ENCODE results near the gene NEK6.

NEK6 gene

GRCh38 chr9:124228516-124228915 is 29.2 kb upstream of the NEK6 start:
- no peaks in the 10 kb centered on the region for H3K4me1 ChIP-seq (ENCODE audit: control insufficient read depth in 1 of 2, insufficient read depth in 2 of 2, low read length in 2 of 2)

GRCh38 chr9:124231095-124231737 is 26.5 kb upstream of the NEK6 start:
- H2BK12ac ChIP-seq (ENCODE audit: low read length) = no peak overlapping the region
- no peaks in the 10 kb centered on the region for H3K4me1 ChIP-seq (ENCODE audit: control insufficient read depth in 1 of 2, insufficient read depth in 2 of 2, low read length in 2 of 2)
- H4K8ac ChIP-seq (ENCODE audit: low read depth, low read length) = no peak overlapping the region
- H2AK5ac ChIP-seq (ENCODE audit: low read length) = no peak overlapping the region
- H3K4me3 ChIP-seq (ENCODE audit: low read depth, low read length) = no peak overlapping the region
- H3K79me1 ChIP-seq (ENCODE audit: low read length) = no peaks in the 10 kb centered on the region
- H2AFZ ChIP-seq (ENCODE audit: insufficient read depth, low read length, poor library complexity) = no peak overlapping the region
- H3K23ac ChIP-seq (ENCODE audit: low read length) = no peak overlapping the region
- H3K27ac ChIP-seq (ENCODE audit: low read depth, low read length) = no peak overlapping the region
- H2BK120ac ChIP-seq (ENCODE audit: insufficient read depth, low read length, poor library complexity) = no peak overlapping the region
- no peak overlapping the region for H4K91ac ChIP-seq (ENCODE audit: low read depth, low read length)
- no peak overlapping the region for H3K18ac ChIP-seq (ENCODE audit: low read length)
- H3K79me2 ChIP-seq (ENCODE audit: control insufficient read depth, insufficient read depth, low read length, poor library complexity) = no peaks in the 10 kb centered on the region
- H3K4me2 ChIP-seq (ENCODE audit: low read length) = no peak overlapping the region
- H3K14ac ChIP-seq (ENCODE audit: low read length) = no peak overlapping the region
- H3K36me3 ChIP-seq (ENCODE audit: control insufficient read depth in 1 of 2, insufficient read depth in 2 of 2, low read length in 2 of 2) = no peaks in the 10 kb centered on the region
- no peak for DNase-seq
- H3K4ac ChIP-seq (ENCODE audit: low read depth, low read length) = no peak overlapping the region
- WGBS (ENCODE audit: extremely low coverage, insufficient coverage, insufficient read length) = no CpG with 5 or more reads among the region's 8 CpGs
- no peaks in the 10 kb centered on the region for H3K9me3 ChIP-seq (ENCODE audit: insufficient read depth, low read depth, low read length)
- H2BK5ac ChIP-seq (ENCODE audit: low read depth, low read length, poor library complexity) = no peak overlapping the region
- no peak overlapping the region for H3K9ac ChIP-seq (ENCODE audit: low read length)
- H4K12ac ChIP-seq (ENCODE audit: low read depth, low read length) = no peak overlapping the region
- H3K27me3 ChIP-seq (ENCODE audit: insufficient read depth, low read length) = no peaks in the 10 kb centered on the region

More at GRCh38 chr9:124228516-124228915, 29.2 kb upstream of the NEK6 start:
- Histone ChIP-seq H3K23ac (ENCODE audit: low read length) (no peak overlapping the region), H2BK5ac (ENCODE audit: low read depth, low read length, poor library complexity) (no peak overlapping the region), H2AFZ (ENCODE audit: insufficient read depth, low read length, poor library complexity) (no peak overlapping the region), H2BK12ac (ENCODE audit: low read length) (no peak overlapping the region), H4K91ac (ENCODE audit: low read depth, low read length) (no peak overlapping the region), H3K79me1 (ENCODE audit: low read length) (no peaks in the 10 kb centered on the region), H2AK5ac (ENCODE audit: low read length) (no peak overlapping the region), H3K4me3 (ENCODE audit: low read depth, low read length) (no peak overlapping the region), H3K14ac (ENCODE audit: low read length) (no peak overlapping the region), H3K27me3 (ENCODE audit: insufficient read depth, low read length) (no peaks in the 10 kb centered on the region), H3K4me2 (ENCODE audit: low read length) (no peak overlapping the region), H4K12ac (ENCODE audit: low read depth, low read length) (no peak overlapping the region), H3K4ac (ENCODE audit: low read depth, low read length) (no peak overlapping the region), H3K9me3 (ENCODE audit: insufficient read depth, low read depth, low read length) (no peaks in the 10 kb centered on the region), H3K79me2 (ENCODE audit: control insufficient read depth, insufficient read depth, low read length, poor library complexity) (no peaks in the 10 kb centered on the region), H3K9ac (ENCODE audit: low read length) (peak overlapping the region; percentile 51), H4K8ac (ENCODE audit: low read depth, low read length) (no peak overlapping the region), H2BK120ac (ENCODE audit: insufficient read depth, low read length, poor library complexity) (no peak overlapping the region), H3K27ac (ENCODE audit: low read depth, low read length) (no peak overlapping the region), H3K36me3 (ENCODE audit: control insufficient read depth in 1 of 2, insufficient read depth in 2 of 2, low read length in 2 of 2) (no peaks in the 10 kb centered on the region), H3K18ac (ENCODE audit: low read length) (no peak overlapping the region)
- WGBS (ENCODE audit: extremely low coverage, insufficient coverage, insufficient read length) = no CpG with 5 or more reads among the region's 2 CpGs
- no peak for DNase-seq

- WGBS (ENCODE audit: extremely low coverage, insufficient coverage, insufficient read length) = no CpG with 5 or more reads among the region's 5 CpGs
- no peak overlapping the region for H2BK12ac ChIP-seq (ENCODE audit: low read length)
- no peak overlapping the region for H4K8ac ChIP-seq (ENCODE audit: low read depth, low read length)
- H3K23ac ChIP-seq (ENCODE audit: low read length) = no peak overlapping the region
- DNase-seq = no peak
- no peak overlapping the region for H2BK5ac ChIP-seq (ENCODE audit: low read depth, low read length, poor library complexity)
- H2AFZ ChIP-seq (ENCODE audit: insufficient read depth, low read length, poor library complexity) = no peak overlapping the region
- H2AK5ac ChIP-seq (ENCODE audit: low read length) = no peak overlapping the region
- no peaks in the 10 kb centered on the region for H3K27me3 ChIP-seq (ENCODE audit: insufficient read depth, low read length)
- no peak overlapping the region for H4K91ac ChIP-seq (ENCODE audit: low read depth, low read length)
- H3K14ac ChIP-seq (ENCODE audit: low read length) = no peak overlapping the region
- H3K4me3 ChIP-seq (ENCODE audit: low read depth, low read length) = no peak overlapping the region
- no peak overlapping the region for H3K9ac ChIP-seq (ENCODE audit: low read length)
- no peaks in the 10 kb centered on the region for H3K9me3 ChIP-seq (ENCODE audit: insufficient read depth, low read depth, low read length)
- H3K79me1 ChIP-seq (ENCODE audit: low read length) = no peaks in the 10 kb centered on the region
- no peak overlapping the region for H2BK120ac ChIP-seq (ENCODE audit: insufficient read depth, low read length, poor library complexity)
- H3K4ac ChIP-seq (ENCODE audit: low read depth, low read length) = no peak overlapping the region
- H3K4me2 ChIP-seq (ENCODE audit: low read length) = no peak overlapping the region
- H4K12ac ChIP-seq (ENCODE audit: low read depth, low read length) = no peak overlapping the region
- no peaks in the 10 kb centered on the region for H3K79me2 ChIP-seq (ENCODE audit: control insufficient read depth, insufficient read depth, low read length, poor library complexity)
- no peak overlapping the region for H3K18ac ChIP-seq (ENCODE audit: low read length)
- H3K27ac ChIP-seq (ENCODE audit: low read depth, low read length) = no peak overlapping the region
- no peaks in the 10 kb centered on the region for H3K36me3 ChIP-seq (ENCODE audit: control insufficient read depth in 1 of 2, insufficient read depth in 2 of 2, low read length in 2 of 2)
- H3K4me1 ChIP-seq (ENCODE audit: control insufficient read depth in 1 of 2, insufficient read depth in 2 of 2, low read length in 2 of 2) = peaks cover 0 to 7% of the 10 kb centered on the region in 2 experiments
Observed at GRCh38 chr9:124238546-124239140, 19.1 kb upstream of the NEK6 start.

GRCh38 chr9:124239249-124240073 is 18.3 kb upstream of the NEK6 start:
- Histone ChIP-seq H3K4me3 (ENCODE audit: low read depth, low read length) (no peak overlapping the region), H3K27me3 (ENCODE audit: insufficient read depth, low read length) (no peaks in the 10 kb centered on the region)

More at GRCh38 chr9:124239249-124240073, 18.3 kb upstream of the NEK6 start:
- Histone ChIP-seq H2AK5ac (ENCODE audit: low read length) (no peak overlapping the region), H4K8ac (ENCODE audit: low read depth, low read length) (no peak overlapping the region), H3K4ac (ENCODE audit: low read depth, low read length) (no peak overlapping the region), H3K9me3 (ENCODE audit: insufficient read depth, low read depth, low read length) (no peaks in the 10 kb centered on the region), H2AFZ (ENCODE audit: insufficient read depth, low read length, poor library complexity) (no peak overlapping the region), H3K27ac (ENCODE audit: low read depth, low read length) (no peak overlapping the region), H3K36me3 (ENCODE audit: control insufficient read depth in 1 of 2, insufficient read depth in 2 of 2, low read length in 2 of 2) (no peaks in the 10 kb centered on the region), H2BK12ac (ENCODE audit: low read length) (no peak overlapping the region), H3K79me1 (ENCODE audit: low read length) (no peaks in the 10 kb centered on the region), H3K23ac (ENCODE audit: low read length) (no peak overlapping the region), H3K4me2 (ENCODE audit: low read length) (no peak overlapping the region), H4K12ac (ENCODE audit: low read depth, low read length) (no peak overlapping the region), H3K14ac (ENCODE audit: low read length) (no peak overlapping the region), H3K18ac (ENCODE audit: low read length) (no peak overlapping the region), H3K4me1 (ENCODE audit: control insufficient read depth in 1 of 2, insufficient read depth in 2 of 2, low read length in 2 of 2) (peaks cover 0 to 7% of the 10 kb centered on the region in 2 experiments), H4K91ac (ENCODE audit: low read depth, low read length) (no peak overlapping the region), H3K9ac (ENCODE audit: low read length) (no peak overlapping the region), H2BK5ac (ENCODE audit: low read depth, low read length, poor library complexity) (no peak overlapping the region), H3K79me2 (ENCODE audit: control insufficient read depth, insufficient read depth, low read length, poor library complexity) (no peaks in the 10 kb centered on the region), H2BK120ac (ENCODE audit: insufficient read depth, low read length, poor library complexity) (no peak overlapping the region)
- WGBS (ENCODE audit: extremely low coverage, insufficient coverage, insufficient read length) = no CpG with 5 or more reads among the region's 7 CpGs
- DNase-seq = peak in 1 of 2 donors; percentile 29

Data from trophoblast cell (in vitro differentiated cells and primary cell).